HG03060 (cell line): ENCODE data around the gene TRIM65.

Experiments
- ATAC-seq: cut with Tn5 transposase; IDR thresholded peaks from one replicate; pipeline ENCODE4 v1.9.1; 2021; ENCODE audit warnings: low read depth, moderate number of reproducible peaks; ENCODE audit not compliant: unreplicated experiment

TRIM65 gene

DNA sequence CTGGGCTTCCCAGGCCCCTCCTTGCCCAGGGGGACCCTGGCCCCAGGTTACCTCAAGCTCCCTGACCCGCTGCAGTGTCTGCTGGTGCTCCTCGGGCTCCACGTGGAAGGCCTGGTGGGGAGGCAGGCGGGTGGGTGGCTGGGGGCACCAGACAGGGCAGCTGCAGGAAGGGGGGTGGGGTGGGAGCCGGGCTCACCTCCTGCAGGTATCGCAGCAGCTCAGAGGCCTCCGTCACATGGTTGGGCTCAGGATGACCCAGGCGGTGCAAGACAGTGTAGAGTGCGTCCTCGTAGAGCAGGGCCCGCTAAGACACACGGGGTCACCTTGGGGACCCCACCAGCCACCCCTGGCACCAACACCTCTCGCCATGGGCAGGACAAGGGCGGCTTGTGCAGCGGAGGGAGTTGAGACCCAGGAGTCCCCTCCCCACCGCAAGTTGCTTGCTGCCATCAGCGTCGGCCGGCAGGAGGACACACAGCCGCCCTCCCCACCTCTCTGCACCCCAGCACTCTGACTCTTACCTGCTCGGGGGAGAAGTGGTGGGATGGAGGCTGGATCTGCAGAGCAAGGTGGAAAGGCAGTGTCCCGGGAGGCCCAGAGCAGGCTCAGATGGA, 53.7 kb downstream of the TRIM65 start:
- no peak for ATAC-seq

DNA sequence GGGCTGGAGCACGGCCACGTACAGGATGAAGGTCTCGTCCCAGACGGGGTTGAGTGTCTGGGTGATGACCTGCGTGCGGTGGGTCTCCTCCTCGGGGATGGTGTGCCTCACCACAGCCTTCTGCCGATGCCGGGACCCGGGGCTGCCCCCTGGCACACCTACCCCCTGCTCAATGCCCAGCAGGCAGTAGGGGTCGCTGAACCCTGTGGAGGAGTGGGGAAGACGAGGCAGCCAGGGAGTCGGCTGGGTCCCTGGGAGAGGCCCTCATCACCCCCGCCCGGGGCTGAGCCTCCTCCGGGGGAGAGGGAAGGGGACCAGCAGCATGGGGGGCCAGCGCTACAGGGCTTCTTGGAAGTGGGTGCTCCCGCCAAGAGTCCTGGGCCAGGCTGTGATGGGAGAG, 54.3 kb downstream of the TRIM65 start:
- no peak for ATAC-seq

DNA sequence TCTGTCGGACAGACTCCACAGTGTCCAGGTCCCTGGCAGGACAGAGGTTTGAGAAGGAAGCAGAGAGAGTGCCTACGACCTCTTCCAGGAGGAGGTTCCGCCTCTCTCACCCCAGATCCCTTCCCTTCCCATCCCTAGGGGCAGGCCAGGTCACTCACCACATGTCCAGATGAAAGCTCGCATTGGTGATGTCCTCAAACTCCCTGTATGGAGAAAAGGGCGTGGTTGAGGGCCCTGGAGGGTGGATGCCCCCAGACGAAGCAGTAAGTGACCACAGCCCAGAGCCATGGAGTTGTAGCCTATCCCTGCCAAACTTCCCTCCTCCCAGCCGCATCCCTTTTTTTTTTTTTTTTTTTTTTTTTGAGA, 56.0 kb downstream of the TRIM65 start:
- no peak for ATAC-seq

DNA sequence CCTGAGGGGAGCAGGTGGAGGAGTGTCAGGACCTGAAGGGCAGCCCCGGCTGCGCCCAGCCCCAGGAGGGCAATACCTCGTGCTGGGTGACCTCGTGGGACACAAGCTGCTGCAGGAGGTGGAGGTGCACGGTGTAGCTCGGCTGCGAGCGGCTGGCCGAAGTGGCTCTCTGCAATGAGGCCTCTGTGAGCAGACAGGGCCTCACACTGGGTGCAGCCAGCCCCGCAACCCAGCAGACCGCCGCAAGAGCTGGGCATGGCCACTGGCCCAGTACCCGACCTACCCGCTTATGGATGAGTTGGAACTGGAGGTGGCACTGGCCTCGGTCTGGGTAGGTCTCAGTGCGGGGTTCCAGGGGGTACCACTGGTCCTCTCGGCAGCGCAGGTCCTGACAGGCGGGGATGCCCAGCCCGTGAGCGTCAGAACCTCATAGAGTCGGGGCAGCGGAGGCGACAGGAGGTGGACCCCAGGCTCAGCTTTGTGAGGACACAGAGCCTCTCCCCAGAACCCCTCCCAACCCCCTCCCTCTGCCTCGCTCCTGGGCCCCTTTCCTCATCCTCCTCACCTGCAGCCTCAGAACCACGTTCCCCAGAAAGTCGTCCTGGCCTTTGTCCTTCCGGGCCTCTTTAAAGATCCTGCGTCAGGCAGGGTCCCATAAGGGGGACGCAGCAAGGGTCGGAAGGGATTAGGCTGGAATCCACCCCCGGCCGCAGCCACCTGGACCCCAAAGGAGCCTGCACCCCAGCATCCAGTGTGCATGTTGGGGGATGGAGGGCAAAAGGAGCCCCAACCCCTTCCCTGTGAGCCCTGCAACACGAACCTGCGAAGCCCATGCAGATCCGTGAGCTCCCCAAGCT, 56.6 kb downstream of the TRIM65 start:
- no peak for ATAC-seq
